ENCODE results near the gene MKI67. TPM values are rescaled to one million over a fixed set of nuclear protein-coding genes. Genes with fewer than 3 reads are reported as not detected.

Gene MKI67
- total RNA-seq, 1 experiment from 2014 or later = 81.4 TPM

- no peak overlapping the region for H3K27ac Mint-ChIP-seq (ENCODE audit: low read depth, unreplicated experiment)
- peak; percentile 38 for DNase-seq (ENCODE audit: unreplicated experiment)
- peaks cover 55% of the 10 kb centered on the region for H3K36me3 Mint-ChIP-seq (ENCODE audit: insufficient read depth, unreplicated experiment)
- H3K4me3 Mint-ChIP-seq (ENCODE audit: unreplicated experiment) = no peak overlapping the region
- ChIA-PET CTCF (interaction anchor here (1.5 to 13.8 kb wide), 3 partner anchors 11 to 18 kb away, joined by 8 to 146 read pairs (median 12); no protein-coding TSS in a partner anchor), POLR2A (interaction anchor here (0.7 to 7.0 kb wide), 6 partner anchors 10 to 183 kb away, joined by 3 to 216 read pairs (median 3); no protein-coding TSS in a partner anchor)
- TF ChIP-seq, protein P1, sequence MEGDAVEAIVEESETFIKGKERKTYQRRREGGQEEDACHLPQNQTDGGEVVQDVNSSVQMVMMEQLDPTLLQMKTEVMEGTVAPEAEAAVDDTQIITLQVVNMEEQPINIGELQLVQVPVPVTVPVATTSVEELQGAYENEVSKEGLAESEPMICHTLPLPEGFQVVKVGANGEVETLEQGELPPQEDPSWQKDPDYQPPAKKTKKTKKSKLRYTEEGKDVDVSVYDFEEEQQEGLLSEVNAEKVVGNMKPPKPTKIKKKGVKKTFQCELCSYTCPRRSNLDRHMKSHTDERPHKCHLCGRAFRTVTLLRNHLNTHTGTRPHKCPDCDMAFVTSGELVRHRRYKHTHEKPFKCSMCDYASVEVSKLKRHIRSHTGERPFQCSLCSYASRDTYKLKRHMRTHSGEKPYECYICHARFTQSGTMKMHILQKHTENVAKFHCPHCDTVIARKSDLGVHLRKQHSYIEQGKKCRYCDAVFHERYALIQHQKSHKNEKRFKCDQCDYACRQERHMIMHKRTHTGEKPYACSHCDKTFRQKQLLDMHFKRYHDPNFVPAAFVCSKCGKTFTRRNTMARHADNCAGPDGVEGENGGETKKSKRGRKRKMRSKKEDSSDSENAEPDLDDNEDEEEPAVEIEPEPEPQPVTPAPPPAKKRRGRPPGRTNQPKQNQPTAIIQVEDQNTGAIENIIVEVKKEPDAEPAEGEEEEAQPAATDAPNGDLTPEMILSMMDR (IDR thresholded peaks at IDR 0.05; ENCODE audit: unreplicated experiment) = no peak
- H3K4me1 Mint-ChIP-seq (ENCODE audit: insufficient read depth, unreplicated experiment) = peaks cover 21% of the 10 kb centered on the region
- H3K9me3 Mint-ChIP-seq (ENCODE audit: unreplicated experiment) = no peaks in the 10 kb centered on the region
- BruUV-seq (replicated peaks) = no TSS peak
- intact Hi-C loops (cut with micrococcal nuclease) = no loop called here
- H3K27me3 Mint-ChIP-seq (ENCODE audit: insufficient read depth, unreplicated experiment) = no peaks in the 10 kb centered on the region
Observed at GRCh38 chr10:128050936-128051335, 75.3 kb downstream of the MKI67 start.

GRCh38 chr10:128050121-128050516 lies 76.1 kb downstream of the MKI67 start:
- Mint-ChIP-seq H3K9me3 (ENCODE audit: unreplicated experiment) (no peaks in the 10 kb centered on the region), H3K36me3 (ENCODE audit: insufficient read depth, unreplicated experiment) (peaks cover 47% of the 10 kb centered on the region), H3K4me1 (ENCODE audit: insufficient read depth, unreplicated experiment) (peaks cover 21% of the 10 kb centered on the region), H3K27ac (ENCODE audit: low read depth, unreplicated experiment) (no peak overlapping the region), H3K4me3 (ENCODE audit: unreplicated experiment) (peak overlapping the region; percentile 48), H3K27me3 (ENCODE audit: insufficient read depth, unreplicated experiment) (no peaks in the 10 kb centered on the region)
- DNase-seq (ENCODE audit: unreplicated experiment) = no peak
- TF ChIP-seq, protein P1 (IDR thresholded peaks at IDR 0.05; ENCODE audit: unreplicated experiment) = no peak
- BruUV-seq (replicated peaks) = no TSS peak
- CTCF ChIA-PET = interaction anchor here (3.8 to 13.8 kb wide), 2 partner anchors 14 to 16 kb away, joined by 50 to 146 read pairs; no protein-coding TSS in a partner anchor
- intact Hi-C loops (cut with micrococcal nuclease) = no loop called here
- POLR2A ChIA-PET = interaction anchor here (7.0 kb wide), 1 partner anchor 11 kb away, joined by 216 read pairs; no protein-coding TSS in a partner anchor

GRCh38 chr10:128049226-128050120 lies 76.8 kb downstream of the MKI67 start:
- peak overlapping the region; percentile 91 for H3K27ac Mint-ChIP-seq (ENCODE audit: low read depth, unreplicated experiment)
- H3K9me3 Mint-ChIP-seq (ENCODE audit: unreplicated experiment) = no peaks in the 10 kb centered on the region
- CTCF ChIA-PET = interaction anchor here (0.9 to 13.8 kb wide), 6 partner anchors 14 to 40 kb away, joined by 3 to 146 read pairs (median 15); no protein-coding TSS in a partner anchor

More at GRCh38 chr10:128049226-128050120, 76.8 kb downstream of the MKI67 start:
- TF ChIP-seq, protein P1 (IDR thresholded peaks at IDR 0.05; ENCODE audit: unreplicated experiment) = no peak
- no TSS peak for BruUV-seq (replicated peaks)
- DNase-seq (ENCODE audit: unreplicated experiment) = no peak
- POLR2A ChIA-PET = interaction anchor here (1.2 to 7.0 kb wide), 7 partner anchors 12 to 99 kb away, joined by 4 to 216 read pairs (median 9); partner anchors contain the start of gene MKI67
- Mint-ChIP-seq H3K36me3 (ENCODE audit: insufficient read depth, unreplicated experiment) (peaks cover 41% of the 10 kb centered on the region), H3K4me3 (ENCODE audit: unreplicated experiment) (peak overlapping the region; percentile 78), H3K27me3 (ENCODE audit: insufficient read depth, unreplicated experiment) (no peaks in the 10 kb centered on the region), H3K4me1 (ENCODE audit: insufficient read depth, unreplicated experiment) (peaks cover 21% of the 10 kb centered on the region)
- intact Hi-C loops (cut with micrococcal nuclease) = no loop called here
